Right ventricle myocardium inferior (tissue), 1 donor: ENCODE data around the gene BICC1. TPM values are rescaled to one million over a fixed set of nuclear protein-coding genes. Genes with fewer than 3 reads are reported as not detected.

Experiments used
- ATAC-seq: fragments of 200-7000 bp; cut with Tn5 transposase; one replicate; pipeline ENCODE4 v1.9.1; 2020; ENCODE audit warnings: mild to moderate bottlenecking, moderate library complexity
- DNase-seq: peaks from one replicate; pipeline ENCODE4 v3.0.0; 2021; ENCODE audit errors: missing footprints
- intact Hi-C: fragments of 100-400 bp; cut with DNase I; formaldehyde crosslinking; loops from one replicate; pipeline ENCODE4 v1.11.0; 2022
- total RNA-seq: library from RNA; stranded (reverse); fragmentation: NEBNext Ultra II Directional; extraction: Animal tissue kit (Norgen Biotek cat#: 25700); gene quantifications from one replicate; pipeline ENCODE4 v1.2.1, GENCODE V29; 2021
- donor health status: DM: no; HTN: yes; CAD: no; lungs with severe emphysema.

The BICC1 gene
- total RNA-seq, 1 donor from 2014 or later: 8.2 TPM

- intact Hi-C loops: loop anchor here (10.0 kb wide), 1 partner anchor 264 kb away; the partner anchor contains the start of gene BICC1
- DNase-seq: no peak
Measured at GRCh38 chr10:58778966-58779365, 266.3 kb downstream of the BICC1 start.

GRCh38 chr10:58779594-58779993 lies 266.9 kb downstream of the BICC1 start:
- intact Hi-C loops: loop anchor here (10.0 kb wide), 1 partner anchor 265 kb away; the partner anchor contains the start of gene BICC1
- ATAC-seq (no peak), DNase-seq (no peak)

More at GRCh38 chr10:58778966-58779365, 266.3 kb downstream of the BICC1 start:
- ATAC-seq: no peak

GRCh38 chr10:58780476-58780875 lies 267.8 kb downstream of the BICC1 start:
- ATAC-seq: no peak
- no peak for DNase-seq
- intact Hi-C loops: loop anchor here (5.0 to 10.0 kb wide), 2 partner anchors 172 to 454 kb away; no protein-coding TSS in a partner anchor

GRCh38 chr10:58781873-58782488 lies 269.3 kb downstream of the BICC1 start:
- intact Hi-C loops: loop anchor here (2.0 to 10.0 kb wide), 4 partner anchors 170 to 841 kb away; no protein-coding TSS in a partner anchor
- no peak for ATAC-seq

GRCh38 chr10:58782876-58783851 lies 270.5 kb downstream of the BICC1 start:
- DNase-seq: peak; percentile 81
- intact Hi-C loops: loop anchor here (2.0 to 10.0 kb wide), 4 partner anchors 169 to 840 kb away; no protein-coding TSS in a partner anchor
- ATAC-seq: peak; percentile 97

More at GRCh38 chr10:58781873-58782488, 269.3 kb downstream of the BICC1 start:
- no peak for DNase-seq

GRCh38 chr10:58784361-58784760 lies 271.7 kb downstream of the BICC1 start:
- no peak for ATAC-seq
- DNase-seq: no peak
- intact Hi-C loops: loop anchor here (5.0 to 10.0 kb wide), 2 partner anchors 168 to 450 kb away; no protein-coding TSS in a partner anchor

GRCh38 chr10:58785354-58785753 lies 272.7 kb downstream of the BICC1 start:
- no peak for DNase-seq
- ATAC-seq: no peak
- intact Hi-C loops: loop anchor here (10.0 kb wide), 1 partner anchor 449 kb away; no protein-coding TSS in a partner anchor

- DNase-seq (no peak), ATAC-seq (no peak)
- intact Hi-C loops: loop anchor here (10.0 kb wide), 1 partner anchor 104 kb away; no protein-coding TSS in a partner anchor
Measured at GRCh38 chr10:58791137-58791536, 278.5 kb downstream of the BICC1 start.

GRCh38 chr10:58795560-58795959 lies 282.9 kb downstream of the BICC1 start:
- intact Hi-C loops: loop anchor here (10.0 kb wide), 1 partner anchor 99 kb away; no protein-coding TSS in a partner anchor
- DNase-seq (no peak), ATAC-seq (no peak)

GRCh38 chr10:58796242-58796641 lies 283.6 kb downstream of the BICC1 start:
- no peak for ATAC-seq
- intact Hi-C loops: loop anchor here (10.0 kb wide), 1 partner anchor 99 kb away; no protein-coding TSS in a partner anchor
- no peak for DNase-seq

- intact Hi-C loops: loop anchor here (10.0 kb wide), 1 partner anchor 98 kb away; no protein-coding TSS in a partner anchor
- no peak for DNase-seq
- no peak for ATAC-seq
Measured at GRCh38 chr10:58796824-58797223, 284.2 kb downstream of the BICC1 start.

- intact Hi-C loops: loop anchor here (10.0 kb wide), 1 partner anchor 97 kb away; no protein-coding TSS in a partner anchor
- no peak for DNase-seq
- no peak for ATAC-seq
Measured at GRCh38 chr10:58797356-58797755, 284.7 kb downstream of the BICC1 start.

GRCh38 chr10:58802047-58802446 lies 289.4 kb downstream of the BICC1 start:
- intact Hi-C loops: no loop called here
- ATAC-seq: no peak
- no peak for DNase-seq

GRCh38 chr10:58806323-58806722 lies 293.7 kb downstream of the BICC1 start:
- DNase-seq (no peak), ATAC-seq (no peak)
- intact Hi-C loops: no loop called here

GRCh38 chr10:58806970-58807628 lies 294.4 kb downstream of the BICC1 start:
- DNase-seq: no peak
- peak; percentile 47 for ATAC-seq
- intact Hi-C loops: no loop called here

GRCh38 chr10:58807629-58808022 lies 295.0 kb downstream of the BICC1 start:
- DNase-seq: no peak
- intact Hi-C loops: no loop called here
- peak; percentile 78 for ATAC-seq

- ATAC-seq (no peak), DNase-seq (no peak)
- intact Hi-C loops: no loop called here
Measured at GRCh38 chr10:58810751-58811150, 298.1 kb downstream of the BICC1 start.

- ATAC-seq (no peak), DNase-seq (no peak)
- intact Hi-C loops: no loop called here
Measured at GRCh38 chr10:58813573-58813972, 300.9 kb downstream of the BICC1 start.
